Stimulated activated CD4-positive, alpha-beta T cell treated with anti-CD3 and anti-CD28 coated beads, TNF-alpha, amount 100 ng/mL, for 4 hours (primary cell): ENCODE results near the gene DPM2.

Experiments
- DNase-seq, 3 experiments: peaks; one replicate each; pipeline ENCODE4 v3.0.0-alpha.2; 2020; ENCODE audit warnings: low read depth in 3 of 3

The DPM2 gene

DNA sequence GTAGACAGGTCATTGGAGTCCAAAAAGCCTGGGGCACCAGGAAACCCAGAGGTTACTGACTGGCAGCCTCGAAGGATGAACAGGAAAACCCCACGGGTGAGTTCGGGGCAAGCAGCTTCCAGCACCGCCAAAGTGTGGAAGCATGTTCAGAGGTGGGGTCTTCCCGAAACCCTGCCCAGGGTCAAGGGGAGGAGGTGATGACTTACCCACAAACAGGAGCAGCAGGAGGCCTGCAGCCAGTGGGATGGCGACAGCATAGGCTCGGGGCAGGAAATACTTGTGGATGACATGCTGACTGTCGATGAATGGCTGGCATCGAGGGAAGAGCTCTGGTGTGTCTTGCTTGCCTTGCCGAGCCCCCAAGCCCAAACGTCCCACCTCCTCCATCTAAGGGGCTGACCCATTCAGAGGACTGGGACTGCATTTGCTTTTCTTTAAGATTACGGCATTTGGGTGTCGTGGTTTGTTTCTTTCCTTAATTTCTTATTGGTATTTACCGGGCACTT is 1.3 kb downstream of the DPM2 start:
- DNase-seq, result no peak

DNA sequence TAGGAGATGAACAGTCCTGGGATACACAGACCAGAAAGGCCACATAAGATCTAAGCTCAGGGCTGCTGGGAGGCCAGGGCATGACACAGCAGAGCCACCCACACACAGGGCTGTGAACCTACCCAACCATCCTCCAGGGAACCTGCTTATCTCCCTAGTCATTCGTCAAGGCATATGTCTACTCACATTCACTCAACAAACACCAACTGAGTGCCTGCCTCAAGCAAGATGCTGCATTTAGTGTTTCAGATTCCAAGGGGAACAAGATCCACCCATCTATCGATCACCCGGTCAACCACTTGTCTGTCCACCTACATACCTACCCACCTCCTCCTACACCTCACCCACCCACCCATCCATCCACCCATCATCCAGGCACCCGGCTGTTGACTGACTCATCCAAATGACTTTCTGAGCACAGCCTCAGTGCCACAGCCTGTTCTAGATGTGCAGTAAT is 1.9 kb downstream of the DPM2 start:
- no peak for DNase-seq

GRCh38 chr9:127934986-127935385 is 2.7 kb downstream of the DPM2 start:
- DNase-seq, result no peak

GRCh38 chr9:127934248-127934647 is 3.4 kb downstream of the DPM2 start:
- DNase-seq, result no peak

GRCh38 chr9:127931092-127931881 is 6.4 kb downstream of the DPM2 start:
- DNase-seq, result no peak

DNA sequence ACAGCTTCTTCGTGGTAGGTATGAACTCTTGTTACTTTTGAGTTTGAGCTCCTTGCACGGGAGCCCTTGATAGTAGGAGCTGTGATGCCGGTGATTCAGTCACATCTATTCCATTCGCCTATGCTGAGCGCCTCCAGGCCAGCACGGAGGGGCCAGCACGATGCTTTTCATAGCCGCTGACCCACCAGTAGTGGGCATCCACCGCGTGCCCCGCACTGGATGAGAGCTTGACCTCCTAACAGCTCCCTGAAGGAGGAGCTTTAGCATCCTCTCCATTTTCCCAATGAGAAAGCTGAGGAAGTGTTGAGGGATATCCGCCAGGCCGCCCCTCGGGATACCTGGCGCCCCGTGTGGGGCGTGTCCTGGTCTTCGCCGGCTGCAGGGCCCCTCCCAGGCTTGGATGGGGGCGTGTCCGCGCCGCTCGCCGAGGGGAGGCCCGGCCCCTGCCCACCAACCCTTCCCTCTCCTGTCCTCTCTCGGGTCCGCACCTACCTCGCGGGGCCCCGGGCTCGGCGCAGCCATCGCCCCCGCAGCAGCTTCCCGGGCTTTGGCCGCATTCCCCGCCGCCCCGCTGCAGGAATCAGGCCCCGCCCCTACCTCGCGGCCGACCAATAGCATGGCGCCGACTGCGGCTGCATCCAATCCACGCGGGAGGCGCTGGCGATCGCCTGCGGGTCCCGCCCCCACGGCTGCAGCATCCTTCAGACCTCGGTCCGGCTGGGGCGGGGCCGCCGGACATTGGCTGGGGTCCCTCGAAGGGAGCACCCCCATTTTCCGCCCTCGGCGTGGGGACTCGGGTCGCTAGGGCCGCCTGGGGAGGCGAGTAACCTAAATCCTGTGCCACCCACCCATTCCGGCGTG is 7.2 kb downstream of the DPM2 start, which contains the start of gene PIP5KL1:
Gene PIP5KL1 (minus strand): TSS at position 547 of the 861 bp plus-strand sequence. CDS start 25 bp downstream, at position 522.
- peak; percentile 44 to 63 (median 60) for DNase-seq

DNA sequence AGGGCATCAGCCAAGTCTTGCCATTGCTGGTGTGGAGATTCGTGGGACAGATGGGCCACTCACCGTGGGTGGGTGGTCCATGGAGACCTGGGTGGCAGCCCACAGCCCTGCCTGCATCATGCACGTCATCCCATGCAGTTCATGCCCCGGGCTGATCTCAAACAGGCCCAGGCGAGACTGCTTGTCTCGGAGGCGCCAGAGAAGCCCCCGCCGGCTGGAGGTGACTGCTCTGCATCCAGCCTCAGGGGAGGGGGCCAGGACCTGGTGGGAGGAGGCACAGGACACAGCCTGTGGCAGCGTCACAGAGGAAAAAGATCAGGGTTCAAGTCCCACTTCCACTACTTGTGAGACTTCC is 8.1 kb downstream of the DPM2 start:
- no peak for DNase-seq

DNA sequence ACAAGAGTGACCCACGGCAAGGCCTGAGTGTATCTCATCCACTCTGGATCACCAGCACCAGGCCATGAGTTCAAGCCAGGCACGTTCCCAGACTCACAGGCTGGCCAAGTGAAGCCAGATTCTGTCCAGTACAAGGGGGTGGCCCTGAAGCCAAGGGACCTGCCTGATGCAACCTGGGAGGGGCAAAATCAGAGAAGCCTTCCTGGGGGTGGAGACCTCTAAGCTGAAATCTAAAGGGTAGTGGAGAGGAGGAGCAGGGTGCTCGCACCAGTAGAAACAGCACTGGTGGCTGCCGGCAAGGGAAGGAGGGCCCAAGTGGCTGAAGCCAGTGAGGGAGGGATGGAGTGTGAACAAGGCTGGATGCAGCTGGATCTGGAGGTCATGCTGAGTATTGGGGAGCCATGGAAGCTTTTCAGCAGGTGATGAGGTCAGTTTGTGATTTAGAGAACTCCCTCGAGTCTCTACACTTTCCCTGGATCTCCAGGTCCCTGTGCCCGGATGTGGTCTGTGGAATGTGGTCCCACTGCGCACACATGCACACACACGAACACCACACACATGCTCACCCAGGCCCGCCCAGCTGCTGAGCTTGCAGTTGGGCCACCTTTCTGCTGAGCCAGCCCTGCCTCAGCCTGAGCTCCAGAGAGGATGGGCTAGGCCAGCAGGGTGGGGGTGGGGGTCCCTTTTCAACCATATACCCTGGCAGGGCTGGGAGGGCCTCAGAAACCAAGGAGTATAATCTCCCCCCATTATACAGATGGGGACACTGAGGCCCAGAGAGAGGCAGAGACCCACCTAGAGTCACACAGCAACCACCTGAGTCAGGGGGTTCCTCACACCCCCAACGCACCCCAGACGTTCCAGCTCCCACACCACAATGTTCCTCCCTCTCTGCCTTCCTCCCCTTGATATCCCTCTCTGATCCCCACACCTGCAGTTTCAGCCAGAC is 8.7 kb downstream of the DPM2 start:
- DNase-seq, result no peak

DNA sequence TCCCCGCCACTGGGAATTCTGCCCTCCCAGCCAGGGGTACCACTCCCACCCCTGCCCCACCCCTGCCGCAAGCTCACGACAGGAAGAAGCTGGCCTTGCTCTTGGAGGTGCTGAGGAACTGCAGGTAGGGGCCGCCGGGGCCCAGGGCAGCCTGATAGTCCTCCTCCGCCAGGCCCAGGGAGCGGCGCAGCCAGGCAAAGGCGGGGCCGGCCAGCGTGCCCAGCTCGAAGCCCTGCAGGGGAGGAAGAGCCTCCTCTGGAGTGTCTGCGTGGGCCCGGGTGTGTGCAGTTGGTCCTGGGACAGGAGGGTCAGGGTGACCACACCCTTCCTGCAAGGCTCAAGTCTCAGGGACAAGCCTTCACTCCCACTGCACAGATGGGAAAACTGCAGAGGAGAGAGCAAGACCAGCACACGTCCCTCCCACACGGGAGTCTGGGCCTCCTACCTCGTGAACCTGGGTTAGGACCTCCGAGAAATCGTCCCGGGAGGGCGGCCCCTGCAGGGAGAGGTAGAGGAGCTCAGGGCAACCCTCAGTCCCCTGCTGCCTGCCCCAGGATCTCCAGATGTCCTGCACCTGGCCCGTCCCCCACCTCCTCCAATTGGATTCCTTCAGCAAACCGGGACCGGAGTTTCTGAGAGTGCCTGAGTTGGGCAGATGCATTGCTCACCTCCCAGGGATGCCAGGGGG is 9.5 kb downstream of the DPM2 start:
- DNase-seq, result no peak

DNA sequence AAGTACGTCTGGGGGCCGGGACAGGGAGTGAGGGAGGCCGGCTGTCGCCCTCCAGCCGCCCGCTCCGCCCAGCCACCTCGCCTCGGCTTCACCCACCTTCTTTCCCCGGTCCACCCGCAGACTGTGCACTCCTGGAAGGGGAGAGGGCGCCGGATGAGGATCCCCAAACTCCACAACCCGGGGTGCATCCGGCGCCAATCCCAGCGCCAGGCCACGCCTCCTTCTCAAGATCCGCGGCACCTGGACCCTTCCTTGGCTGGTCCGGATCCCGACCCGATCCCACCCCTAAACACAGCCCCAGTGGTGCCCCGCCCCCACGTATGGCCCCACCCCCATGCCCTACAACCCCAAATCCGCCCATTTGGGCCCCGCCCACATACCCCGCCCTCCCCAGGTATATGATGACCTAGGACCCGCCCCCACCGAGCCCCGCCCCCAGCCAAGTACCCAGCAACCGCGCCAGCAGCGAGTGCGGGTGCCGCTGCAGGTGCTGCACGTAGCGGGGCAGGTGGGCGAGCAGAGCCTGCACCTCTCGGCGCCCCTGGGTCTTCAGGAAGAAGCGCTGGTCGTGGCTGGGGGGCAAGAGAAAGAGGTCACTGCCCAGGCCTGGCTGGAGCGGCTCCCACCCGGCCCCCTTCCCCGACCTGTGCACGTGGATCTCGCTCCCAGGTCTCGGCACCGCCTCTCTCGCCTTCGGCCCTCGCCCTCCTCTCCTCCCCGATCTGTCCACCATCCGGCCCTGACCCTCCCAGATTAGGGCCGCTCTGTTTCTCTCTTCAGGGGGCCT is 10.3 kb downstream of the DPM2 start:
- peak; percentile 51 to 73 (median 69) for DNase-seq

GRCh38 chr9:127926906-127927200 is 10.8 kb downstream of the DPM2 start:
- DNase-seq, result no peak

- no peak for DNase-seq
Observed at GRCh38 chr9:127925959-127926905, 11.4 kb downstream of the DPM2 start.

DNA sequence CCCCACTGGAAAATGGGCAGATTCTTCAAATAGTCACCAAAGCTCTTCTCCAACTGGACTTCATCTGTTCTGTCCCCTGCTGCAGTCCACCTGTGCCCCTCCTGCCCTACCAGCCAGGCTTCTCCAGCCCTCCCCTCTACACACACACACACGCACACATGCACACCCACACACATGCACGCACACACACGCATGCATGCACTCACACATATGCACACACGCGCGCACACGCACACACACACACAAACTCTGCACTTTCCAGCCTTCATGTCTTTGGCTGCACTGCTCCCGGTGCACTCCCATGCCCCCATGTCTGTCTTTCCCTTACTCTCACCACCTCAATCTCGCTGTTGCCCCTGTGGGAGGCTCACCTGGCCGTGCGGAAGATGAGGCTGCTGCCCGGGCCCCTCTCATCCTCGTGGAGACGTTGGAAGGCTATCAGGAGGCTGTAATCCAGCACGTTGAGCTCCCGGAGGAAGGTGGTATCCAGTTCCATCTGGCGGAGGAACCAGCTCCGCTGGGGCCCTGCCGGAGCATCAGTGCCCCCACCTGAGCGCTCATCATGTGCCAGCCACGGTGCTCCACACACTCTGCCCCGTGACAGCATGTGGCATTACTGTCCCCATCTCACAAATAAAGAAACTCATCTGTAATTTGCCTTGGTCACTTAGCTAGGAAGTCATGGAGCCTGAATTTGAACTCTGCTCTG is 12.8 kb downstream of the DPM2 start:
- DNase-seq, result no peak

DNA sequence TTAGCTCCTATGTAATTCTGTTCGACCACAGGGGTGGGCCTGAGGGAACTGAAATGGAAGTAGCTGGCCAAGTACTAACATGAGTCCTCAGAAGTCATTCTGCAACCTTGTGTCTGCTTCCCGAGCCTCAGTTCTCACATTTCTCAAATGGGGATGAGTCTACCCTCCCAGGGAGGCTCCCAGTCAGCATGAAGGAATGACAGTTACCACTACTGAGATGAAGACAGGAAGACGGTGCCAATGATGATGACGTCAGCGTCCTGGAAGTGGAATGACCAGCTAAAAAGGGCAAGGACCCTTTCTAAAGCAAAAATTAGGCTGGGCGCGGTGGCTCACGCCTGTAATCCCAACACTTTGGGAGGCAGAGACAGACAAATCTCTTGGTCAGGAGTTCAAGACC is 13.9 kb downstream of the DPM2 start:
- DNase-seq, result no peak

GRCh38 chr9:127923046-127923445 is 14.6 kb downstream of the DPM2 start:
- no peak for DNase-seq

GRCh38 chr9:127921557-127922120 is 16.0 kb downstream of the DPM2 start:
- peak; percentile 61 to 69 (median 68) for DNase-seq

DNA sequence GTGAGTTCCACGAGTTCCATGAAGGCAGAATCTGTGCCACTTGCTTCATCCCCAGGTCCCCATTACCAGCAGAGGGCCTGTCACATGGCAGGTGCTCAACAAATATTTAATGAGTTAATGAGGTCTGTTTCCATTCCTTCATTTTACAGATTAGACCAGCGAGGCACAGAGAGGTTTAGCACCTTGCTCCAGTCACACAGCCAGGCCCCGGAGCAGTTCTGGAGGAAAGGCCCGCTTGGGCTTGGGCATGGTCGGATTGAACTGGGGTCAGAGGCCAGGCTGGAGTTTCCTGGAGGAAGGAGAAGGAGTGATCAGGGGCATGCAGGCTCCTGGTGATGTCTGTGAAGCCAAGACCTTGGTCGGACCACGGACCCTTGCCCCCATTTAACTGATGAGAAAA is 16.9 kb downstream of the DPM2 start:
- no peak for DNase-seq

- DNase-seq, result no peak
Observed at GRCh38 chr9:127919253-127919815, 18.3 kb downstream of the DPM2 start.
